Measurements from ENCODE around the gene TMEM219.

DNA sequence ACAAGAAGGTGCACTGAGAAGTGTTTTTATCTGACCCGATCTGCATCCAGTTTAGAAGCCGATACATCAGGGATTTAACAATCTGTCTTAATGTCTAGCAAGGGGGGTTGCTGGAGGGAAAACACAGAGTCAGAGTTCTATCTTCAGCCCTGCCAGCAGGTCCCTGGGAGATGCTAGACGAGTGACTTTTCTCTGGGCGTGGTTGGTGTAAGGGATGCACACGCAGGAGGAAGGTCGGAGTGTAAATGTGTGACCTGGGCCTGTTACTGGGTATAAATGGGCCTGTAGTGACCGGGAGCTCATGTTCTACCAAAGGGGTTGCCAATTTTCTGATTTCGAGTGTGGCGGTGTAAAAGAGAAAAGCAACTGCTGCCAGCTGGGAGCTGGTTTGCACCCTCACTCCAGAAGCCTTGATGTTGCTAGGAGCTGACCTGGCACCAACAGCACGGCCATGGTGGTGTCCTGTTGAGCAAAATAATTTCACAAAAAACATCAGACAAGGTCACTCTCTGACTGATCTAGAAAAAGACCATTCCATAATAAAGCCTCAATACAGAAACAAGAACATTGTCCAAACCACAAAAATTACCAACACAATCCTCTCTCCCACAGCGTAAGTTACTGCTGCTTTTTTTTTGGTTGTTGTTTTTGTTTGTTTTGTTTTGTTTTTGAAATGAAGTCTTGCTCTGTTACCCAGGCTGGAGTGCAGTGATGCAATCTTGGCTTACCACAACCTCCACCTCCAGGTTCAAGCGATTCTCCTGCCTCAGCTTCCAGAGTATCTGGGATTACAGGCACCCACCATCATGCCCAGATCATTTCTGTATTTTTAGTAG lies 34.6 kb upstream of the TMEM219 start:
- no peak for TF ChIP-seq POLR2AphosphoS5 (IDR thresholded peaks at IDR 0.05)
- TF ChIP-seq, protein P1, sequence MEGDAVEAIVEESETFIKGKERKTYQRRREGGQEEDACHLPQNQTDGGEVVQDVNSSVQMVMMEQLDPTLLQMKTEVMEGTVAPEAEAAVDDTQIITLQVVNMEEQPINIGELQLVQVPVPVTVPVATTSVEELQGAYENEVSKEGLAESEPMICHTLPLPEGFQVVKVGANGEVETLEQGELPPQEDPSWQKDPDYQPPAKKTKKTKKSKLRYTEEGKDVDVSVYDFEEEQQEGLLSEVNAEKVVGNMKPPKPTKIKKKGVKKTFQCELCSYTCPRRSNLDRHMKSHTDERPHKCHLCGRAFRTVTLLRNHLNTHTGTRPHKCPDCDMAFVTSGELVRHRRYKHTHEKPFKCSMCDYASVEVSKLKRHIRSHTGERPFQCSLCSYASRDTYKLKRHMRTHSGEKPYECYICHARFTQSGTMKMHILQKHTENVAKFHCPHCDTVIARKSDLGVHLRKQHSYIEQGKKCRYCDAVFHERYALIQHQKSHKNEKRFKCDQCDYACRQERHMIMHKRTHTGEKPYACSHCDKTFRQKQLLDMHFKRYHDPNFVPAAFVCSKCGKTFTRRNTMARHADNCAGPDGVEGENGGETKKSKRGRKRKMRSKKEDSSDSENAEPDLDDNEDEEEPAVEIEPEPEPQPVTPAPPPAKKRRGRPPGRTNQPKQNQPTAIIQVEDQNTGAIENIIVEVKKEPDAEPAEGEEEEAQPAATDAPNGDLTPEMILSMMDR (IDR thresholded peaks at IDR 0.05), result no peak
